T-helper 17 cell (primary cell): ENCODE results near the gene ELFN1. TPM values are rescaled to one million over a fixed set of nuclear protein-coding genes. Genes with fewer than 3 reads are reported as not detected.

Source experiments
- ATAC-seq: fragments of 150-1000 bp; cut with Tn5 transposase; 2 replicates; pipeline ENCODE4 v1.10.0; 2021; ENCODE audit warnings: mild to moderate bottlenecking, moderate library complexity
- DNase-seq, 3 donors: peaks; one replicate each; pipeline versions ENCODE4 v3.0.0 to v3.0.0-alpha.2; 2020 to 2021
- H3K9me3 ChIP-seq: one replicate; pipeline ENCODE4 v1.7.0; 2013; ENCODE audit warnings: low read length, mild to moderate bottlenecking; ENCODE audit not compliant: control insufficient read depth, poor library complexity, severe bottlenecking
- H3K27ac Mint-ChIP-seq: one replicate; pipeline ENCODE4 v1.8.0; 2022; ENCODE audit warnings: mild to moderate bottlenecking, moderate library complexity, mixed read lengths
- H3K27me3 Mint-ChIP-seq: one replicate; pipeline ENCODE4 v1.8.0; 2022; ENCODE audit warnings: mixed read lengths
- H3K36me3 Mint-ChIP-seq: one replicate; pipeline ENCODE4 v1.8.0; 2022; ENCODE audit warnings: low read depth, mixed read lengths
- H3K4me1 Mint-ChIP-seq: one replicate; pipeline ENCODE4 v1.8.0; 2022; ENCODE audit warnings: mild to moderate bottlenecking, mixed read lengths
- H3K4me3 Mint-ChIP-seq: one replicate; pipeline ENCODE4 v1.8.0; 2022; ENCODE audit warnings: mild to moderate bottlenecking, moderate library complexity, mixed read lengths
- total RNA-seq, 4 donors: library from RNA in 2 of 4; stranded (reverse) in 2 of 4; gene quantifications; one replicate each; pipeline ENCODE4 v1.2.3 and lab custom pipeline; 2022 to 2026

The ELFN1 gene
- total RNA-seq, 2 donors from 2014 or later: not detected

DNA sequence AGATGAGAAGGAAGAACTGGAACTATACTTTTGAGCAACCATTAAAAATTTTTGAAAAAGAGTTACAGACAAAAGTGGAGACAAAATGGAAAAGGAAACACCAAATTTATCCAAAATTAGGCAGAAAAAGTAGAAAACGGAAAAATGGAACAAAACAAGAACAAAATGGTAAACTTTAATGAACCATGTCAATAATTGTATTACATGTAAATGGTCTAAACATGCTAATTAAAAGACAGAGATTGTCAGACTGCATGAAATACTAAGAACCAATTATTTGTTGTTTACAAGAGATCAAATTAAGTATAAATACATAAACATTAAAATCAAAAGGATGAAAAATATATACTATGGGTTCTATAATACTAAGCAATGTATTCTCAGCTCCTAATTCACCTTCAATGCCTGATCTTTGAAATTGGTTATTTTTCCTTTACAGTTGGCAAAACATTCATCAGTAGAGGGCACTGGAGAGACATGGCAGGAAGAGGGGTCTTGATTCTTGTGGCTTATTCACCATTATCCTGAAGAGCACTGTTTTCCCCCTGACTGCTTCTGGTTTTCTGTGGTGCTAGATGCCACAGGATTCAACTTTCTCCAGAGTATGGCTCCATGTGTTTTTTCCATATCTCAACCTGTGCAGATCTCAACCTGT, 124.9 kb downstream of the ELFN1 start:
- H3K36me3 Mint-ChIP-seq: no peaks in the 10 kb centered on the region
- H3K27me3 Mint-ChIP-seq: peaks cover 5% of the 10 kb centered on the region
- ATAC-seq: no peak

More for the DNA sequence above, 124.9 kb downstream of the ELFN1 start:
- no peak overlapping the region for H3K4me3 Mint-ChIP-seq
- no peaks in the 10 kb centered on the region for H3K9me3 ChIP-seq
- no peak overlapping the region for H3K27ac Mint-ChIP-seq
- DNase-seq: no peak
- H3K4me1 Mint-ChIP-seq: no peaks in the 10 kb centered on the region

Other genes with a start within 250 kb of the ELFN1 start
- 1 to 10 TPM; 3.2 to 3.4 TPM for gene MICALL2, start 210.8 kb upstream of the ELFN1 start, total RNA-seq
- gene INTS1, start 165.9 kb upstream of the ELFN1 start, total RNA-seq: 10 to 100 TPM; 88.2 to 89.4 TPM
- gene MAFK, start 139.6 kb upstream of the ELFN1 start, total RNA-seq: 10 to 100 TPM; 55.8 to 56.4 TPM
- gene TMEM184A, start 114.1 kb upstream of the ELFN1 start, total RNA-seq: not detected
- 10 to 100 TPM; 22.8 to 23.6 TPM for gene PSMG3, start 100.2 kb upstream of the ELFN1 start, total RNA-seq